Measurements from ENCODE around the gene FANCC. TPM values are rescaled to one million over a fixed set of nuclear protein-coding genes. Genes with fewer than 3 reads are reported as not detected.

Gene FANCC
- total and polyA plus RNA-seq, 11 donors, result 2.4 to 6.2 (median 4.2) TPM

DNA sequence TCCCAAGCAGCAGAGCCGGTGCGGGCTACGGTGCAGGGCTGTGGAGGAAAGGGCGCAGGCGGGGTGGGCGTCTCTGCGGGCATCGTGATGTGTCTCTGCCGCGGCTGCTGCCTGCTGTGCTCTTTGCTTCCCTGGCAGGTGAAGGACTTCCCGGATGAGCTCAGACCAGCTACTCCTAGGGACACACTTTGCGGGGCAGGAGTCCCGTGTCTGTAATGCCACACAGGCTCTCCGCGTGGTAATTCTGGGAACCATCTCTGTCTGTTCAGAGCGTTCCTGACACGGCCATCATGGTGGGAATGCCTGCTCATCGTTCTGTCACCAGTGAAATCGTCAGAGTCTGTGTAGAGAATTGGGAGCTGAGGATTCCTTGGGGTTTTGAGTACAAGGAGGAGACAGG lies 235.5 kb downstream of the FANCC start:
- no peak overlapping the region for H3K4me3 ChIP-seq
- H3K27me3 ChIP-seq, result no peaks in the 10 kb centered on the region
- DNase-seq (peak in 1 of 5 donors; percentile 26), ATAC-seq (no peak)
- TF ChIP-seq, protein P1, sequence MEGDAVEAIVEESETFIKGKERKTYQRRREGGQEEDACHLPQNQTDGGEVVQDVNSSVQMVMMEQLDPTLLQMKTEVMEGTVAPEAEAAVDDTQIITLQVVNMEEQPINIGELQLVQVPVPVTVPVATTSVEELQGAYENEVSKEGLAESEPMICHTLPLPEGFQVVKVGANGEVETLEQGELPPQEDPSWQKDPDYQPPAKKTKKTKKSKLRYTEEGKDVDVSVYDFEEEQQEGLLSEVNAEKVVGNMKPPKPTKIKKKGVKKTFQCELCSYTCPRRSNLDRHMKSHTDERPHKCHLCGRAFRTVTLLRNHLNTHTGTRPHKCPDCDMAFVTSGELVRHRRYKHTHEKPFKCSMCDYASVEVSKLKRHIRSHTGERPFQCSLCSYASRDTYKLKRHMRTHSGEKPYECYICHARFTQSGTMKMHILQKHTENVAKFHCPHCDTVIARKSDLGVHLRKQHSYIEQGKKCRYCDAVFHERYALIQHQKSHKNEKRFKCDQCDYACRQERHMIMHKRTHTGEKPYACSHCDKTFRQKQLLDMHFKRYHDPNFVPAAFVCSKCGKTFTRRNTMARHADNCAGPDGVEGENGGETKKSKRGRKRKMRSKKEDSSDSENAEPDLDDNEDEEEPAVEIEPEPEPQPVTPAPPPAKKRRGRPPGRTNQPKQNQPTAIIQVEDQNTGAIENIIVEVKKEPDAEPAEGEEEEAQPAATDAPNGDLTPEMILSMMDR (IDR thresholded peaks at IDR 0.05), result no peak
- TF ChIP-seq POLR2A (IDR thresholded peaks at IDR 0.05), result no peak
- H3K36me3 ChIP-seq, result peaks cover 0 to 92% (median 59%) of the 10 kb centered on the region in 9 donors
- H3K4me1 ChIP-seq, result peaks cover 9 to 98% (median 63%) of the 10 kb centered on the region in 12 donors
- intact Hi-C loops (cut with DNase I), result loop anchor here in 2 of 10 donors (5.0 kb wide), 2 partner anchors 65 to 300 kb away; no protein-coding TSS in a partner anchor
- peak overlapping the region in 10 of 12 donors; percentile 25 to 86 (median 55) for H3K27ac ChIP-seq
- 59 to 65% (median 64%) methylated on average over 10 to 19 of the region's 19 CpGs for WGBS, 4 donors
- H3K9me3 ChIP-seq, result no peaks in the 10 kb centered on the region

DNA sequence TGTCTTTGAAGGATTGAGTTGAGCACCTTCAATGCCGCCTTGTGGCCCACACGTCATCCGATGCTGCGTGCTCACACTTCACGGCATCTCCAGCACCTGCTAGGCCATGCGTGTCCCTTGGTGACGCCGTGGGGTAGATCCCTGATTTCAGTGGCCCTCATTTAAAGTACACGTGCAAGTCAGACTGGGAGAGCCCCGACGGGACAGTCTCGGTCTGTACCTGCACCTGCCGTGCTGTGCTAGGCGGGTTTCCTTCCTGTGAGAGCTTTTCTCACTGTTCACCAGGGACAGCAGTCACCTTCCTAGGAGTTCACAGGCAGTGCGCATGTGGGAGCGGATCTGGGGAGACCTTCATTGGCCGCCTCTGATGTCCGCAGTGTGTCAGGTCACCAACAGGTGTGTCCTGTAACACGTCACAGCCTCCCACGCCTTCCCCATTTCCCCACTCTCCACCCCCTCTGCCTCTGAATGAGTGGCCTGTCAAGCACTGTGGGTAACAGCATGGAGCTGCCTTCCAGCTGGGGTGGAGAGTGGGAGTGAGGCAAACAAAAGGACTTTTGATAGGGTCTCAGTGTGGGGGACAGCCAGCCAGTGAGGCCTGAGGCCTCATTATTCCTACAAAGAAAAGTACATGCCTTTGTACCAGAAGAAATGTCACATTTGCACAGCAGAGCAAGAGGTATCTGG lies 236.4 kb downstream of the FANCC start:
- peaks cover 18 to 99% (median 69%) of the 10 kb centered on the region in 12 donors for H3K4me1 ChIP-seq
- TF ChIP-seq POLR2A (IDR thresholded peaks at IDR 0.05), result no peak
- DNase-seq (no peak), ATAC-seq (no peak)
- 56 to 69% (median 62%) methylated on average over 19 to 20 of the region's 20 CpGs for WGBS, 4 donors
- no peaks in the 10 kb centered on the region for H3K27me3 ChIP-seq
- peak overlapping the region in 11 of 12 donors; percentile 4 to 86 (median 55) for H3K27ac ChIP-seq
- H3K36me3 ChIP-seq, result peaks cover 0 to 83% (median 50%) of the 10 kb centered on the region in 9 donors
- H3K4me3 ChIP-seq, result no peak overlapping the region
- intact Hi-C loops (cut with DNase I), result loop anchor here in 2 of 10 donors (5.0 kb wide), 2 partner anchors 64 to 299 kb away; no protein-coding TSS in a partner anchor
- H3K9me3 ChIP-seq, result no peaks in the 10 kb centered on the region

DNA sequence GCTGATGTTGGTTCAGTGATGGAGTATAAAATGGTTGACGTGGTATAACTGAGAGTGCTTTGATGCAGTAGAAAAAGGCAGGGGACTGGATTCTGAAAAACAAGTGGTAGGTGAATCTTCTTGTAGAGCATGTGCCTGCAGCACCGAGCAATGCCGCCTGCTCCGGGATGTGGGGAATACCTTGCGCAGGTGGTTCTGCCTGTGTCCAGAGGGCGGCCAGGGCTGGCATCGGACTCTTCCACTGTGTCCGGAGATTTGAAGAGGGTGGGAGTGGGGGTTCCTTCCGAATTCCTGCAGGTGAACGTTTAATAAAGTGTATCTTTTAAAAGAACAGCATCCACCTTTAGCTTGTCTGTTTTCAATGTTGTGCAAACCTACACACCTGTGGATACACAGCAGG lies 238.0 kb downstream of the FANCC start:
- ATAC-seq, result no peak
- Histone ChIP-seq H3K4me1 (peaks cover 31 to 100% (median 73%) of the 10 kb centered on the region in 12 donors), H3K27me3 (no peaks in the 10 kb centered on the region), H3K36me3 (peaks cover 0 to 77% (median 36%) of the 10 kb centered on the region in 9 donors), H3K4me3 (no peak overlapping the region), H3K27ac (peak overlapping the region in 10 of 12 donors; percentile 3 to 81 (median 68)), H3K9me3 (no peaks in the 10 kb centered on the region)
- DNase-seq, result peak in 1 of 5 donors; percentile 25
- 60 to 72% (median 66%) methylated on average over 10 of the region's 10 CpGs for WGBS, 4 donors
- intact Hi-C loops (cut with DNase I), result loop anchor here in 2 of 10 donors (5.0 kb wide), 1 partner anchor 72 kb away; no protein-coding TSS in a partner anchor
- no peak for TF ChIP-seq POLR2A (IDR thresholded peaks at IDR 0.05)
- TF ChIP-seq, protein P1 (IDR thresholded peaks at IDR 0.05), result no peak

- peak; percentile 44 to 56 (median 54) for ATAC-seq
- intact Hi-C loops (cut with DNase I), result loop anchor here in 2 of 10 donors (5.0 kb wide), 1 partner anchor 72 kb away; no protein-coding TSS in a partner anchor
- Histone ChIP-seq H3K4me3 (no peak overlapping the region), H3K27ac (peak overlapping the region in 11 of 12 donors; percentile 51 to 81 (median 70)), H3K9me3 (no peaks in the 10 kb centered on the region), H3K27me3 (no peaks in the 10 kb centered on the region), H3K36me3 (peaks cover 0 to 77% (median 34%) of the 10 kb centered on the region in 9 donors), H3K4me1 (peaks cover 31 to 100% (median 76%) of the 10 kb centered on the region in 12 donors)
- 41 to 52% (median 43%) methylated on average over 6 of the region's 6 CpGs for WGBS, 4 donors
- DNase-seq, result no peak
- TF ChIP-seq POLR2A (IDR thresholded peaks at IDR 0.05), result no peak
- TF ChIP-seq, protein P1 (IDR thresholded peaks at IDR 0.05), result peak in 1 of 12 donors; percentile 11
These were observed 238.6 kb downstream of the FANCC start for GRCh38 chr9:95078939-95079338.
